GM21717 (cell line): ENCODE measurements around the gene DPY19L2.
"Not testable (repeated sequence)": the region's sequence is repeated elsewhere in the genome, so short reads cannot be mapped to it uniquely, and the experiment has no call there.

Experiments
- ATAC-seq: cut with Tn5 transposase; IDR thresholded peaks from one replicate; pipeline ENCODE4 v1.9.1; 2021; ENCODE audit warnings: mild to moderate bottlenecking, moderate library complexity; ENCODE audit not compliant: unreplicated experiment

Gene DPY19L2

DNA sequence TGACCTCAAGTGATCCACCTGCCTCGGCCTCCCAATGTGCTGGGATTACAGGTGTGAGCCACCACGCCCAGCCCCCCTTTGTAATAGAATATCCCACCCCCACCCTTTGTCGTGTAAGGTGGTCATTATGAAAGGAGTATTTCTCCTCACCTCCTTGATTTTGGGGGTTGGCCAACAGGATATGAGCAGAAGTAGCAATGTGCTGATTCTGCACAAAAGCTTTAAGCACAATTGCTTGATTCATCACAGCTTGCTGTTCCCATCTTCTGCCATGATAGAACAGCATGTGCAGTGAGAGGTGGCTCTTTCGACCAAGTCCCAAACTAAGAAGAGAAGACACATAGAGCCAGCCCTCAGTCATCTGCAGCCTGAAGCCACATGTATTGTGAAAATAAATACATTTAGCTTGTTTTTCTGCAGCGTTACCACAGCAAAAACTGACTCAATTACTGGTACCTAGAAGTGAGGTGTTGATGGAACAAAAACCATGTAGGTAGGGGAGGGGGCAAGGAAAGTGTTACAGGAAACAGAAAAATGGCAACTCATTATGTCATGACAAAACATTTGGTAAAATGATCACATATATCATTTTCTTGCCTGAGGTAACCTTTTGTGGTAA is 122.9 kb downstream of the DPY19L2 start:
- not testable (repeated sequence) for ATAC-seq

DNA sequence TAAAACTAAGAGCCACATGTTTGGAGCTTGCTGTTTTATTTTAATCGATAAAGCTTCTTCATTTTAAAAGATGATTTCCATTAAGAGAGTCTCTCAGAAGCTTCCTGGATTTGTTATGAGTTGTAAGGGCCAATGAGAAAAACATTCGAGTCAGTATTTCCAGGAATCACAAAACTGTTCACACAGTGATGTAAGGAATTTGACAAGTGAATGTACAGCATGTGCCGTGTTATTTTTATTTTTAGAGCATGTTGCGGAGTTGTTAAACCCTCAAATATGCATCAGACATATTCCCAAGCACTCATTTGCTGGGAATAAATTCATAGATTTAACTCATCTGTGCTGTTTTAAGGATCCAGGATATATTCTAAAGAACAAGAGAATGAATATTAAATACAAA is 129.6 kb downstream of the DPY19L2 start:
- ATAC-seq: not testable (repeated sequence)

DNA sequence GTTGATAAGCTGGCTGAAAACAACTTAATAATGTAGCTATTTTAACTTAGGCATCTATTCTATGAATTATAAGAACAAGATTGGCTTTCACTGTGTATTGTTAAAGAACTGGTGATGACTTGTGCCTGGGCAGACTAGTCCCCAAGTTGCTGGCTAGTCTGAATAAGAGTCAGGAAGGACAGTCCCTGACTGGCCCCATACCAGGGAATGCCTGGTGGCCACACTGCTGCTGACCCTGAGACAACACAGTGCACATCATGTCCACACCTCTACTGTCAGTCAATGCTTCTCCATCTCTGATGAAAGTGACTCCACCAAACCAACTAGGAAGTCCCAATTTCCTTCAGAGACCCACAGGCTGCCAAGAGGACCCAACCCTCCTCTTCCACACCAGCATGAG is 130.5 kb downstream of the DPY19L2 start:
- ATAC-seq: not testable (repeated sequence)

DNA sequence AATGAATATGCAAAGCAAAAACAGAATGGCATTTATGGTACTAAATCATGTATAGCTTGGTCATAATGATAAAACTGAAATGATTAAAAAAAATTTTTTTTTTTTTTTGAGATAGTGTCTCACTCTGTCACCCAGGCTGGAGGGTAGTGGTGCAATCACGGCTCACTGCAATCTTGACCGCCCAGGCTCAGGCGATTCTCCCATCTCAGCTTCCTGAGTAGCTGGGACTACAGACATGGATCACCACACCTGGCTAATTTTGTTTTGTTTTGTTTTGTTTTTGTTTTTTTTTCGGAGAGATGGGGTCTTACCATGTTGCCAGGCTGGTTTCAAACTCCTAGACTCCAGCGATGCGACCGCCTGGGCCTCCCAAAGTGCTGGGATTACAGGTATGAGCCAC is 138.7 kb downstream of the DPY19L2 start:
- not testable (repeated sequence) for ATAC-seq

DNA sequence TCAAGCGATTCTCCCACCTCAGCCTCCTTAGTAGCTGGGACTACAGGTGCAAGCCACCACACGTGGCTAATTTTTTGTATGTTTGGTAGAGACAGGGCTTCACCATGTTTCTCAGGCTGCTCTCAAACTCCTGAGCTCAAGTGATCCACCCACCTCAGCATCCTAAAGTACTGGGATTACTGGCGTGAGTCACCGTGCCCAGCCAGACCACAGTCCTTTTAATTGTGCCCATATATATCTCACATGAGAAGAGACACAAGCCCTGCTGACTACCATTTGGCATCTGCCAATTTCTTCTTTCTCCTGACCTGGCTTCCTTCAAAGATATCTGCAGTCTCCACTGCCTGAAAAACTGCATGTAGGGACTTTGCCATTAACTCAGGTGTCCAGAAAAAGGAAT is 142.5 kb downstream of the DPY19L2 start:
- ATAC-seq: no peak

DNA sequence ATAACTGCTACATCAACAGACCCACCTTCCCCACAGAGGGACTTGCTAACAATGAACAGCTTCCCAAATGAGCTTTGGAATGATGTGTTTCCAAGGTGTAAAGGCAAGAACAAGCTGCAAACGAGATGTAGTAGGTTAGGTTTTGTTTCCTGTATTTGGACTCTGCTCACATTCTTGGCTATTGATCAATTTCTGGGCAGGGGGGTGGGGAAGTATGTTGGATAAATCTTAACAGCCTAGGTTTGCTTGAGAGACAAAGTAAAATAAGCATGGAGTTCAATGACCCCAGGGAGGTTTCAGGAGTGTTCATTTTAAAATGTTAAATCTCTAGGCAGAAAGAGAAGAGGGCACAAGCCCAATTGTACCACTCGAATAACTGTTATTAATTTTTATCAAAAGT is 146.6 kb downstream of the DPY19L2 start:
- ATAC-seq: no peak
